Dedifferentiated amniotic fluid mesenchymal stem cell (primary cell): Measurements from ENCODE around the gene TSHR.

Source experiments
- DNase-seq: peaks from one replicate; pipeline ENCODE4 v3.0.0-alpha.2; 2016; ENCODE audit errors: extremely low spot score

TSHR gene

DNA sequence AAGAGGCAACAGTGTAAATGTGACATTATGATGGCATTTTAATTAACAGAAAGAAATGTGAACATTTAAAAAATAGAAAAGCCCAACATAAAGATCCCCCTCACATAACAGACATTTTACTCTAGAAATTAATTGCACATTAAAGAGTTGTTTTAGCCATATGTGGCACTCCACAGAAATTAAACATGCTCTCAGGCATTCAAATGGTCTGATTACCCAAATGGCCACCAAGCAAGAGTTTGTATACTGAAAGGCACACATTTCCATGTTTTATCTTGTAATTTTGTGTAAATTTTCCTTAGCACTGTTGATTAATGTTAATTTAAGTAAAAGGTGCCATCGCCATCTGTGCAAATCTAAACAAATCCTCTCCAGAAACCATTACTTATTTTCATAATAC, 221.8 kb downstream of the TSHR start:
- no peak for DNase-seq

- no peak for DNase-seq
Observed at GRCh38 chr14:81178063-81178462, 222.6 kb downstream of the TSHR start.

- no peak for DNase-seq
Observed at GRCh38 chr14:81179631-81180030, 224.2 kb downstream of the TSHR start.

DNA sequence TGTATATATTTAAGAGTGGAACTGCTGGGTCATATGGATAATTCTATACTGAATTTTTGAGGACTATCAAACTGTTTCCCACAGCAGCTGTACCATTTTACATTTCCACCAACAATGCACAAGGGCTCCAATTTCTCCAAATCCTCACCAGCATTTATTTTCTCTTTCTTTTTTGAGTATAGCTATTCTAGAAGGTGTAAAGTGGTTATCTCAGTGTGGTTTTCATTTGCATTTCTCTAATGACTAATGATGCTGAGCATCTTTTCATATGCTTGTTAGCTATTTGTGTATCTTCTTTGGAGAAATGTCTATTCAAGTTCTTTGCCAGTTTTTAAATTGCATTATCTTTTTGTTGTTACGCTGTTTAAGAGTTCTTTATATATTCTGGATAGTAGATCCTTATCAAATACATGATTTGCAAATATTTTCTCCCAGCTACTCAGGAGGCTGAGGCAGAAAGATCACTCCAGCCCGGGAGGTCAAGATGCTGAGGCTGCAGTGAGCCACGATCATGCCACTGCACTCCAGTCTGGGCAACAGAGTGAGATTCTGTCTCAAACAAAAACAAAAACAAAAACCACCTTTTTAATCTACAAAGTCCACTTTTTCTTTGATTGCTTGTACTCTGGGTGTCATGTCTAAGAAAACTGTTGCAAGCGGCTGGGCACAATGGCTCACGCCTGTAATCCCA, 232.6 kb downstream of the TSHR start:
- DNase-seq = no peak

GRCh38 chr14:81192594-81192993, 237.2 kb downstream of the TSHR start:
- no peak for DNase-seq

DNA sequence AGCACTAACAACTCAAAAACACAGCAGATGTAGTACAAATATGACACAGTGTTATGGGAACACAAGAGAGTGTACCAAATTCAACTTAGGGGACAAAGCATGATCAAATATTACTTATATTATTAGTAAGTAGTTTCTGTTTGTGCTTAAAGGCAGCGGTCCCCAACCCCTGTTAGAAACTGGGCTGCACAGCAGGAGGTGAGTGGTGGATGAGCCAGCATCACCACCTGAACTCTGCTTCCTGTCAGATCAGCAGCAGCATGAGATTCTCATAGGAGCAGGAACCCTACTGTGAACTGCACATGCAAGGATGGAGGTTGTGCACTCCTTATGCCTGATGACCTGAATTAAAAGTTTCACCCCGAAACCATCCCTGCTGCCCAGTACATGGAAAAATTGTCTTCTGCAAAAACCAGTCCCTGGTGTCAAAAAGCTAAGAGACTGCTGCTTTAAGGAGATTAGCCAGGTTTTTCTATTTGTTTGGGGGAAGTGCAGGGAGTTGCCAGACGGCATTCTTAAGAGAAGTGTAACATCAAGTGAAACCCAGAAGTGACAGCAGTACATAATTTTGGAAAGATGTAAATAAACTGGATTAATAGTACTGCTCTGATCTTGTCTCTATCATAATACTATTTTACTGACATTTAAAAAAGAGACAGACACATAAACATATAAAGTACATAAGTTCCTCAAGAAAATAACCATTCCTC, 238.7 kb downstream of the TSHR start:
- no peak for DNase-seq
